HG02642 (cell line): ENCODE measurements around the gene CACNA1D.
A peak's percentile ranks its signal among the peaks of the same experiment; 100 is the strongest.

Experiments used
- ATAC-seq: cut with Tn5 transposase; IDR thresholded peaks from one replicate; pipeline ENCODE4 v1.9.1; 2021; ENCODE audit warnings: mild to moderate bottlenecking; ENCODE audit not compliant: unreplicated experiment, poor library complexity

CACNA1D gene

GRCh38 chr3:53799338-53799865 is 305.0 kb downstream of the CACNA1D start:
- ATAC-seq: no peak

GRCh38 chr3:53800041-53800906 is 305.9 kb downstream of the CACNA1D start:
- ATAC-seq: no peak

- ATAC-seq: no peak
Measured at GRCh38 chr3:53801319-53801718, 306.9 kb downstream of the CACNA1D start.

GRCh38 chr3:53802256-53802880 is 308.0 kb downstream of the CACNA1D start:
- no peak for ATAC-seq

GRCh38 chr3:53803124-53803815 is 308.9 kb downstream of the CACNA1D start:
- no peak for ATAC-seq

GRCh38 chr3:53803816-53804695 is 309.6 kb downstream of the CACNA1D start:
- no peak for ATAC-seq

GRCh38 chr3:53804697-53805462 is 310.5 kb downstream of the CACNA1D start:
- peak; percentile 68 for ATAC-seq

GRCh38 chr3:53805463-53806159 is 311.2 kb downstream of the CACNA1D start:
- no peak for ATAC-seq

GRCh38 chr3:53806182-53807116 is 312.0 kb downstream of the CACNA1D start:
- peak; percentile 54 for ATAC-seq

GRCh38 chr3:53807117-53807810 is 312.9 kb downstream of the CACNA1D start:
- ATAC-seq: peak; percentile 9

GRCh38 chr3:53808496-53808895 is 314.1 kb downstream of the CACNA1D start:
- no peak for ATAC-seq

- no peak for ATAC-seq
Measured at GRCh38 chr3:53809267-53809666, 314.9 kb downstream of the CACNA1D start.

GRCh38 chr3:53809764-53810400 is 315.5 kb downstream of the CACNA1D start:
- ATAC-seq: no peak

GRCh38 chr3:53811143-53811927 is 316.9 kb downstream of the CACNA1D start:
- ATAC-seq: no peak

- ATAC-seq: no peak
Measured at GRCh38 chr3:53812434-53812833, 318.0 kb downstream of the CACNA1D start.

- no peak for ATAC-seq
Measured at GRCh38 chr3:53813229-53813628, 318.8 kb downstream of the CACNA1D start.
